Parathyroid adenoma (tissue), 2 donors: ENCODE measurements around the gene GRID1.
"Not testable (repeated sequence)": the region's sequence is repeated elsewhere in the genome, so short reads cannot be mapped to it uniquely, and the experiment has no call there.

ENCODE experiments used
- H2AFZ ChIP-seq: fragments of 300-600 bp; sonication (generic); one replicate; pipeline ENCODE4 v1.7.0; 2017; ENCODE audit warnings: antibody characterized with exemption, mild to moderate bottlenecking
- H3K27ac ChIP-seq: fragments of 300-600 bp; sonication (generic); one replicate; pipeline ENCODE4 v1.7.0; 2017
- H3K27me3 ChIP-seq: fragments of 300-600 bp; sonication (generic); one replicate; pipeline ENCODE4 v1.7.0; 2017; ENCODE audit warnings: low read length; ENCODE audit not compliant: control insufficient read depth, insufficient read depth
- H3K36me3 ChIP-seq: fragments of 300-600 bp; sonication (generic); one replicate; pipeline ENCODE4 v1.7.0; 2017; ENCODE audit warnings: low read length; ENCODE audit not compliant: control insufficient read depth, insufficient read depth
- H3K4me1 ChIP-seq: fragments of 300-600 bp; sonication (generic); one replicate; pipeline ENCODE4 v1.7.0; 2017; ENCODE audit warnings: control low read depth
- H3K4me2 ChIP-seq: fragments of 300-600 bp; sonication (generic); one replicate; pipeline ENCODE4 v1.7.0; 2017; ENCODE audit warnings: low read length
- H3K4me3 ChIP-seq: fragments of 300-600 bp; sonication (generic); one replicate; pipeline ENCODE4 v1.7.0; 2017; ENCODE audit warnings: low read depth, low read length
- H3K79me2 ChIP-seq: fragments of 300-600 bp; sonication (generic); one replicate; pipeline ENCODE4 v1.7.0; 2017; ENCODE audit warnings: control low read depth
- H3K9ac ChIP-seq: fragments of 300-600 bp; sonication (generic); one replicate; pipeline ENCODE4 v1.7.0; 2017; ENCODE audit warnings: mild to moderate bottlenecking
- H3K9me3 ChIP-seq: fragments of 300-600 bp; sonication (generic); one replicate; pipeline ENCODE4 v1.7.0; 2017; ENCODE audit warnings: low read length; ENCODE audit not compliant: control insufficient read depth
- TF ChIP-seq, protein P1 (sequence below): fragments of 300-600 bp; sonication (generic); IDR thresholded peaks from one replicate; pipeline ENCODE4 v1.7.0; 2017; ENCODE audit warnings: antibody characterized with exemption, mild to moderate bottlenecking
- donor health status: primary hyperparathyroidism.

The GRID1 gene

DNA sequence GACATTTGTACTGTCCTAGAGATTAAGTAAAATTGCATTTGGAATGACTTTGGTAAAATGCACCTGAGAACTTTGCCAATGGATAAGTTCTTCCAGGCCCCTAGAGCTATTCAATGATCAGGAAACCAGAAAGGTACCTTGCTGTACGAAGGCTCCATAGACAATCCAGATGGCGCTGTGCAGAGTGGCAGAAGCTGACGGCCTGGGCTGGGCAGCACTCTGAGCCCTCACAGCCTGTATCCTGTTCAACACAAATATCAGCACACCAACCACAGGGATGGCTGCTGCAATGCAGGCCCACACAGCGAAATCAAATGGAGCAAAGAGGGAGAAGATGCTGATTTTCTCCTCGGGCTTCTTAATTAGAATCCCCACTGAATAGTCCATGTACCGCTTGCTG lies 642.4 kb downstream of the GRID1 start:
- Histone ChIP-seq H2AFZ (no peak overlapping the region), H3K36me3 (no peaks in the 10 kb centered on the region), H3K9me3 (no peaks in the 10 kb centered on the region), H3K27ac (no peak overlapping the region), H3K4me2 (no peak overlapping the region), H3K4me1 (no peaks in the 10 kb centered on the region), H3K4me3 (no peak overlapping the region), H3K27me3 (no peaks in the 10 kb centered on the region), H3K79me2 (no peaks in the 10 kb centered on the region), H3K9ac (no peak overlapping the region)
- TF ChIP-seq, protein P1, sequence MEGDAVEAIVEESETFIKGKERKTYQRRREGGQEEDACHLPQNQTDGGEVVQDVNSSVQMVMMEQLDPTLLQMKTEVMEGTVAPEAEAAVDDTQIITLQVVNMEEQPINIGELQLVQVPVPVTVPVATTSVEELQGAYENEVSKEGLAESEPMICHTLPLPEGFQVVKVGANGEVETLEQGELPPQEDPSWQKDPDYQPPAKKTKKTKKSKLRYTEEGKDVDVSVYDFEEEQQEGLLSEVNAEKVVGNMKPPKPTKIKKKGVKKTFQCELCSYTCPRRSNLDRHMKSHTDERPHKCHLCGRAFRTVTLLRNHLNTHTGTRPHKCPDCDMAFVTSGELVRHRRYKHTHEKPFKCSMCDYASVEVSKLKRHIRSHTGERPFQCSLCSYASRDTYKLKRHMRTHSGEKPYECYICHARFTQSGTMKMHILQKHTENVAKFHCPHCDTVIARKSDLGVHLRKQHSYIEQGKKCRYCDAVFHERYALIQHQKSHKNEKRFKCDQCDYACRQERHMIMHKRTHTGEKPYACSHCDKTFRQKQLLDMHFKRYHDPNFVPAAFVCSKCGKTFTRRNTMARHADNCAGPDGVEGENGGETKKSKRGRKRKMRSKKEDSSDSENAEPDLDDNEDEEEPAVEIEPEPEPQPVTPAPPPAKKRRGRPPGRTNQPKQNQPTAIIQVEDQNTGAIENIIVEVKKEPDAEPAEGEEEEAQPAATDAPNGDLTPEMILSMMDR = no peak

DNA sequence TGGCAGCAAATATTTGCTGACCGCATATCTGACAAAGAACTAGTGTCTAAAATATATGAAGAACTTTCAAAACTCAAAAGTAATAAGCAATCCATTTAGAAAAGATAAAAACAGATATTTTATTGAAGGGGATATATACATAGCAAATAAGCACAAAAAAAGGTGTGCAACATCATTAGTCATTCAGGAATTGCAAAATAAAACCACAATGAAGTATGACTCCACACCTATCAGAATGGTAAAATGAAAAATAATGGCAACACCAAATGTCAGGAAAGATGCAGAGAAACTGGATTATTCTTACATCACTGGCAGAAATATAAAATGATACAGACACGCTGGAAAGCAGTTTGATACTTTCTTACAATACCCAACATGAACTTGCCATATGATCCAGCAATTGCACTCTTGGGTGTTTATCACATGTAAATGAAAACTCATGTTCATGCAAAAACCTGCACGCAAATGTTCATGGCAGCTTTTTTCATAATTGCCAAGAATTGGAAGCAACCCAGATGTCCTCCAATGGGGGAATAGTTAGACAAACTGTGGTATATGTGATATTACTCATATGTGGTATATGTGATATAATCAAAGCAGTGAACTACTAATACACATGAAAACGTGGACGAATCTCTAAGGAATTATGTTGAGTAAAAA lies 645.5 kb downstream of the GRID1 start:
- no peaks in the 10 kb centered on the region for H3K36me3 ChIP-seq
- no peaks in the 10 kb centered on the region for H3K9me3 ChIP-seq
- no peak overlapping the region for H3K4me3 ChIP-seq
- H2AFZ ChIP-seq = no peak overlapping the region
- no peak overlapping the region for H3K9ac ChIP-seq
- TF ChIP-seq, protein P1 = no peak
- H3K4me1 ChIP-seq = no peaks in the 10 kb centered on the region
- no peak overlapping the region for H3K4me2 ChIP-seq
- no peaks in the 10 kb centered on the region for H3K27me3 ChIP-seq
- no peak overlapping the region for H3K27ac ChIP-seq
- no peaks in the 10 kb centered on the region for H3K79me2 ChIP-seq

DNA sequence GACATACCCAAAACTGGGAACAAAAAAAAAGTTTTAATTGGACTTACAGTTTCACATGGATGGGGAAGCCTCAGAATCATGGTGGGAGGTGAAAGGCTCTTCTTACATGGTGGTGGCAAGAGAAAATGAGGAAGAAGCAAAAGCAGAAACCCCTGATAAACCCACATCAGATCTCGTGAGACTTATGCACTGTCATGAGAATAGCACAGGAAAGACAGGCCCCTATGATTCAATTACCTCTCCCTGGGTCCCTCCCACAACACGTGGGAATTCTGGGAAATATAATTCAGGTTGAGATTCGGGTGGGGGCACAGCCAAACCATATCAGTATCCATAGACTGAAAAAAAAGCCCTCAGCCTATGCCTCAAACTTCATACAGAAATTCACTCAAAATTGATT lies 647.2 kb downstream of the GRID1 start:
- Histone ChIP-seq H3K36me3 (no peaks in the 10 kb centered on the region), H3K4me2 (no peak overlapping the region), H3K27me3 (no peaks in the 10 kb centered on the region), H3K9ac (no peak overlapping the region), H2AFZ (no peak overlapping the region), H3K9me3 (no peaks in the 10 kb centered on the region), H3K4me3 (no peak overlapping the region), H3K79me2 (no peaks in the 10 kb centered on the region), H3K4me1 (no peaks in the 10 kb centered on the region), H3K27ac (no peak overlapping the region)
- TF ChIP-seq, protein P1 = no peak

DNA sequence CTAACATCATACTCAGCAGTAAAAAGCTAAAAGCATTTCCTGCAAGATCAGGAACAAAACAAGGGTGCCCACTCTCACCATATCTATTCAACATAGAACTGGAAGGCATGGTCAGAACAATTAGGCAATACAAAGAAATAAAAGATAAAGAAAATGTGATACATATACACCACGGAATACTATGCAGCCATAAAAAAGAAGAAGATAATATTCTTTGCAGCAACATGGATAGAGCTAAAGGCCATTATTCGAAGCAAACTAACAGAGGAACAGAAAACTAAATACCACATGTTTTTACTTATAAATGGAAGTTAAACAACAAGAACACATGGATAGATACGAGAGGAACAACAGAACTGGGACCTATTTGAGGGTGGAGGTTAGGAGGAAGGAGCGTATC lies 652.7 kb downstream of the GRID1 start:
- H3K79me2 ChIP-seq = no peaks in the 10 kb centered on the region
- H3K27me3 ChIP-seq = no peaks in the 10 kb centered on the region
- H3K4me2 ChIP-seq = no peak overlapping the region
- no peak overlapping the region for H3K27ac ChIP-seq
- TF ChIP-seq, protein P1 = no peak
- no peak overlapping the region for H3K9ac ChIP-seq
- H2AFZ ChIP-seq = no peak overlapping the region
- no peaks in the 10 kb centered on the region for H3K4me1 ChIP-seq
- H3K4me3 ChIP-seq = no peak overlapping the region
- no peaks in the 10 kb centered on the region for H3K9me3 ChIP-seq
- H3K36me3 ChIP-seq = no peaks in the 10 kb centered on the region

DNA sequence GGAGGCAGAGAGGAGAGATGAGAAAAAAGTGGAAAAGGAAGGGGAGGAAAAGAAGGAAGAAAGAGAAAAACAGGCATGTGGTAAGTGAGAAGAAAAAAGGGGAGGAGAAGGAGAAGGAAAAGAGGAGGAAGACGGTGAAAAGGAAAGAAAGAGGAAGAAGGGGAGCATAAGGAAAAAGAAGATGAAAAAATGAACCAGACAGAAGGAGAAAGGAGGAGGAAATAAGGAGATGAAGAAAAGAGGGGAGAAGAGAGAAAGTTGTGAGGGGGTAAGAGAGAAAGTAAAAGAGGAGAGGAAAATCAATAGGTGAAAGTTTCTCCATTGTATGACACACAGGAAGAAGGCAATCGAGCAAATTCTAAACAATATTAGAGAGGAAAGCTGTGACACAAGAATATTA lies 663.8 kb downstream of the GRID1 start:
- H3K9ac ChIP-seq = no peak overlapping the region
- no peaks in the 10 kb centered on the region for H3K27me3 ChIP-seq
- H2AFZ ChIP-seq = no peak overlapping the region
- no peaks in the 10 kb centered on the region for H3K9me3 ChIP-seq
- no peaks in the 10 kb centered on the region for H3K4me1 ChIP-seq
- H3K79me2 ChIP-seq = no peaks in the 10 kb centered on the region
- no peak overlapping the region for H3K4me2 ChIP-seq
- H3K4me3 ChIP-seq = no peak overlapping the region
- TF ChIP-seq, protein P1 = no peak
- H3K27ac ChIP-seq = no peak overlapping the region
- no peaks in the 10 kb centered on the region for H3K36me3 ChIP-seq

DNA sequence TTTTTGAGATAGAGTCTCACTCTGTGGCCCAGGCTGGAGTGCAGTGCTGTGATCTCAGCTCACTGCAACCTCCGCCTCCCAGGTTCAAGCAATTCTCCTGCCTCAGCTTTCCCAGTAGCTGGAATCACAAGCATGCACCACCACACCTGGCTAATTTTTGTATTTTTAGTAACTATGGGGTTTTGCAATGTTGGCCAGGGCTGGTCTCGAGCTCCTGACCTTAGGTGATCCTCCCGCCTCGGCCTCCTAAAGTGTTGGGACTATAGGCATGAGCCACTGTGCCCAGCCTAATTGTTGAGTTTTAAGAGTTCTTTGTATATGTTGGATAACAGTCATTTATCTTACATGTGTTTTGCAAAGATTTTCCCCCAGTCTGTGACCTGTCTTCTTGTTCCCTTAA lies 667.5 kb downstream of the GRID1 start:
- H3K4me1 ChIP-seq, H3K36me3 ChIP-seq, H2AFZ ChIP-seq, H3K27ac ChIP-seq, H3K79me2 ChIP-seq, H3K9ac ChIP-seq, H3K9me3 ChIP-seq, H3K4me2 ChIP-seq, H3K27me3 ChIP-seq, H3K4me3 ChIP-seq: not testable (repeated sequence)
